Muscle layer of colon (tissue), 2 donors: ENCODE measurements around the gene DHFR.
A peak's percentile ranks its signal among the peaks of the same experiment; 100 is the strongest.

Source experiments
- H3K27ac ChIP-seq: one replicate; pipeline ENCODE4 v1.7.0; 2013; ENCODE audit warnings: low read depth, mild to moderate bottlenecking, low read length, moderate library complexity
- H3K27me3 ChIP-seq, 2 donors: one replicate each; pipeline ENCODE4 v1.7.0; 2013; ENCODE audit warnings: low read length in 2 of 2, mild to moderate bottlenecking in 2 of 2; ENCODE audit not compliant: insufficient read depth in 2 of 2, control insufficient read depth in 1 of 2
- H3K36me3 ChIP-seq: one replicate; pipeline ENCODE4 v1.7.0; 2013; ENCODE audit warnings: mild to moderate bottlenecking, low read length; ENCODE audit not compliant: insufficient read depth
- H3K4me1 ChIP-seq: one replicate; pipeline ENCODE4 v1.7.0; 2013; ENCODE audit warnings: mild to moderate bottlenecking, low read length; ENCODE audit not compliant: insufficient read depth
- H3K4me3 ChIP-seq, 2 donors: one replicate each; pipeline ENCODE4 v1.7.0; 2013; ENCODE audit warnings: low read length in 2 of 2, low read depth in 1 of 2, mild to moderate bottlenecking in 1 of 2, moderate library complexity in 1 of 2
- H3K9ac ChIP-seq: one replicate; pipeline ENCODE4 v1.7.0; 2013; ENCODE audit warnings: low read length
- H3K9me3 ChIP-seq: one replicate; pipeline ENCODE4 v1.7.0; 2013; ENCODE audit warnings: mild to moderate bottlenecking, low read length
- donor health status: abdominal sarcoma.
- donor health status: Adenocarcinoma of cecum.

Gene DHFR

DNA sequence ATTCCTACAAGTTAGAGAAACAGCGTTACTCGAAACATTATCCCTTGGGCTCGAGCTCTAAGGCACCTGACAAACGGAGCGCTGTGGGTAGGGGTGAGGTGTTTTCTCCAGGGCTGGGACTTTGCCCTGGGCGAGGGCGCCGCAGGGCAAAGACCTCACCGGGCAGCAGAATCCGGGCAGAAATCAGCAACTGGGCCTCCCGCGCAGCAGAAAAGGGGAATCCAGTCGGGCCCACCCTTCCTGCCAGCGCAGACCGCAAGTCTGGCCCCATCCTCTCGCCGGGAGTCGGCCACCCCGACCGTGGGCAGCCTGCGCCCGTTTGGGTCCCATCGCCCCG, 761 bp downstream of the DHFR start:
- no peaks in the 10 kb centered on the region for H3K9me3 ChIP-seq
- H3K4me3 ChIP-seq, result peak overlapping the region; percentile 25 to 60
- no peak overlapping the region for H3K9ac ChIP-seq
- no peak overlapping the region for H3K27ac ChIP-seq
- peaks cover 19% of the 10 kb centered on the region for H3K4me1 ChIP-seq
- H3K36me3 ChIP-seq, result peaks cover under 1% of the 10 kb centered on the region
- no peaks in the 10 kb centered on the region for H3K27me3 ChIP-seq

DNA sequence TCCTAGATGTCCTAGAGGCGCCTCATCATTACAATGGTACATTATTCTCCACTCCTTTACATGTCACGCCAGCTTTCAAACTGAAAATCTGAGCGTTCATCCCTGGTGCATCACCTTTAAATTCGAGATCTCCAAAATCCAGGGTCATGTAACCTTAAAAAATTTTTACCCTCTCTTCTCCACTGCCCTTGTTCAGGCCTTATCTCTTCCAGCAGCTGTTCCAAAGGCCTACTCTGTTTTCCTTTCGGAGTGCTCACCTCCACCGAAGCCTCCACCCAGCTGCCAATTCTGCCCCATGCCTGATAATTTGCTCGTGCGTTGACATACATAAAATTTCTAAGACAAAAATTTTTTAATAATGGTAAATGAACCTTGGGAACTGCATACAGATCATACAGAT, 1.3 kb downstream of the DHFR start:
- Histone ChIP-seq H3K4me1 (peaks cover 19% of the 10 kb centered on the region), H3K4me3 (peak overlapping the region in 1 of 2 donors; percentile 60), H3K9ac (no peak overlapping the region), H3K27me3 (no peaks in the 10 kb centered on the region), H3K9me3 (no peaks in the 10 kb centered on the region), H3K36me3 (no peaks in the 10 kb centered on the region), H3K27ac (no peak overlapping the region)

DNA sequence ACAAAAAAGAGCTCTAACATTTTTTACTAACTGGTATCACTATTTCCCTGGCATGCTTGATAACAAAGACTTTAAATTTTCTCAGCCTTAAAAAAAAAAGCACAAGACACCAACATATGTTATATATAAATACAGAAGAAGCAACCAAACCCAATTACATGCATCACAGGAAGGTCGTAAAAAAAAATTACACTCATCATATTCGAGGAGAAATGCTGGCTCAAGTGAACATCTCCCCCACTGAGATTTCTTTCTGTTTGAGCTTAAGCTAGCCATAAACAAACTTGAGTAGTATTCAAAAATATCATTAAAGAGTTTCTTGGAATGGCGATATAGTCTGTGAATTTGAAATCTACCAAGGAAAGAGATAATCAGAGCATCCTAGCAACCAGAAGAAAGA, 7.9 kb downstream of the DHFR start:
- Histone ChIP-seq H3K36me3 (no peaks in the 10 kb centered on the region), H3K9ac (no peak overlapping the region), H3K4me1 (no peaks in the 10 kb centered on the region), H3K27me3 (no peaks in the 10 kb centered on the region), H3K4me3 (no peak overlapping the region), H3K27ac (no peak overlapping the region), H3K9me3 (no peaks in the 10 kb centered on the region)

DNA sequence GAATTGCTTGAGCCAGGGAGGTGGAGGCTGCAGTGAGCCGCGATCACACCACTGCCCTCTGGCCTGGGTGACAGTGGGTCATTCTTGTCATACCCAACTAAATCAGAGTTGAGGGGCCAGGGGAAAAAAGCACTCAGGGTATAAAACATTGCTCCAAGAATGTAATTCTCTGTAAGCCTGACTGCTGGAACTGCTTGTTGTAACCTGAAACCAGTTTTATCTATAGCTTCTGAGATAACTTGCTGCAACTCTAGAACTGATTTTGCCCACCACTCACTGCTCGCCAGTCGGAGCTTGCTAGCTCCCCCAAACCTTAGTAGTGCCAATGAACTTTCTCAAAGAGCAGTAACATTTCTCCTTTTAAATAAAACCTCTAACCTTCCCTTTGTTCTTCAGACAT, 9.9 kb downstream of the DHFR start:
- Histone ChIP-seq H3K9ac (no peak overlapping the region), H3K27ac (no peak overlapping the region), H3K36me3 (peaks cover 7% of the 10 kb centered on the region), H3K4me3 (no peak overlapping the region), H3K9me3 (no peaks in the 10 kb centered on the region), H3K27me3 (no peaks in the 10 kb centered on the region), H3K4me1 (no peaks in the 10 kb centered on the region)

DNA sequence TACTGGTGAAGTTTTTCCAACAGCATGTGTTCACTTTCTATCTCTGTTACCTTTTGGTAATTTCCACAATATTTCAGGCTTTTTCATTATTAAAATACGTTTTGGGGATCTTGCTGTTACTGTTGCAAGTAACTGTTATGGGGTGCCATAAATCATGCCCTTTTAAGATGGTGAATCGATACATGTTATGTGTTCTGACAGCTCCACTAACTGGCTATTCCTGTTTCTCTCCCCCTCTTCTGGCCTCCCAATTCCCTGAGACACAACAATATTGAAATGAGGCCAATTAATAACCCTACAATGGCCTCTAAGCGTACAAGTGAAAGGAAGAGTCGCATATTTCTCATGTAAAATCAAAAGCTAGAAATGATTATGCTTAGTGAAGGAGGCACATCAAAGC, 13.4 kb downstream of the DHFR start:
- Histone ChIP-seq H3K27me3 (no peaks in the 10 kb centered on the region), H3K4me3 (no peak overlapping the region), H3K27ac (no peak overlapping the region), H3K36me3 (peaks cover 7% of the 10 kb centered on the region), H3K9ac (no peak overlapping the region), H3K9me3 (no peaks in the 10 kb centered on the region), H3K4me1 (no peaks in the 10 kb centered on the region)

DNA sequence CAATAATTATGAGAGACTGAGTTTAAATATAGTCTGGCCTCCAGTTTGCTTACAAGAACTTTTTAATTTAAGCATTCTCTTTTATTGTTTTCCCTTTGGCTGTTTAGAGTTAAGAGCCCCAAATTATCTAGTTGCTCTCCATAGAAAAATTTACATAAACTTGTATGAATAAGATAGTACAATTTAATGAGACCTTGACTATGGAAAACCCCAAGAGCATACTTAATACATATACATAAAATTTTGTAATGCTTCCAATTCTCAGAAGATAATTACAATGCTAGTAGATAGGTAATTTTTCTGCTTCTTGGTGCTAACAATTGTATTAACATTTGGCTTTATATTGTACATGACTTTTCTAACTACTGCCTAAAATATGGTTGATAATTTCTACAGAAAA, 20.6 kb downstream of the DHFR start:
- Histone ChIP-seq H3K4me1 (no peaks in the 10 kb centered on the region), H3K4me3 (no peak overlapping the region), H3K27me3 (no peaks in the 10 kb centered on the region), H3K9ac (no peak overlapping the region), H3K9me3 (no peaks in the 10 kb centered on the region), H3K27ac (no peak overlapping the region), H3K36me3 (no peaks in the 10 kb centered on the region)

DNA sequence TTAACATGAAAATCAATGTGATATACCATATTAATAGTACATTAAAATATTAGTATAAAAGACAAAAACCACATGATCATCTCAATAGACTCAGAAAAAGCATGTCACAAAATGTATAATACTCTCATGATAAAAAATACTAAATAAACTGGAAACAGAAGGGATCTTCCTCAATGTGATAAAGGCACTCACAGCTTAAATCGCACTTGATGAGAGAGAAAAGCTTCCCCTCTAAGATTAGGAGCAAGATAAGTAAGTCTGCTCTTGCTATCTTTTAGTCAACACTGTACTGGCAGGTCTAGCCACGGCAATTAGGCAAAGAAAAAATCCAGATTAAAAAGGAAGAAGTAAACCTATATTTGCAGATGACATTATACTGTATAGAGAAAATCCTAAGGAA, 22.1 kb downstream of the DHFR start:
- no peaks in the 10 kb centered on the region for H3K36me3 ChIP-seq

DNA sequence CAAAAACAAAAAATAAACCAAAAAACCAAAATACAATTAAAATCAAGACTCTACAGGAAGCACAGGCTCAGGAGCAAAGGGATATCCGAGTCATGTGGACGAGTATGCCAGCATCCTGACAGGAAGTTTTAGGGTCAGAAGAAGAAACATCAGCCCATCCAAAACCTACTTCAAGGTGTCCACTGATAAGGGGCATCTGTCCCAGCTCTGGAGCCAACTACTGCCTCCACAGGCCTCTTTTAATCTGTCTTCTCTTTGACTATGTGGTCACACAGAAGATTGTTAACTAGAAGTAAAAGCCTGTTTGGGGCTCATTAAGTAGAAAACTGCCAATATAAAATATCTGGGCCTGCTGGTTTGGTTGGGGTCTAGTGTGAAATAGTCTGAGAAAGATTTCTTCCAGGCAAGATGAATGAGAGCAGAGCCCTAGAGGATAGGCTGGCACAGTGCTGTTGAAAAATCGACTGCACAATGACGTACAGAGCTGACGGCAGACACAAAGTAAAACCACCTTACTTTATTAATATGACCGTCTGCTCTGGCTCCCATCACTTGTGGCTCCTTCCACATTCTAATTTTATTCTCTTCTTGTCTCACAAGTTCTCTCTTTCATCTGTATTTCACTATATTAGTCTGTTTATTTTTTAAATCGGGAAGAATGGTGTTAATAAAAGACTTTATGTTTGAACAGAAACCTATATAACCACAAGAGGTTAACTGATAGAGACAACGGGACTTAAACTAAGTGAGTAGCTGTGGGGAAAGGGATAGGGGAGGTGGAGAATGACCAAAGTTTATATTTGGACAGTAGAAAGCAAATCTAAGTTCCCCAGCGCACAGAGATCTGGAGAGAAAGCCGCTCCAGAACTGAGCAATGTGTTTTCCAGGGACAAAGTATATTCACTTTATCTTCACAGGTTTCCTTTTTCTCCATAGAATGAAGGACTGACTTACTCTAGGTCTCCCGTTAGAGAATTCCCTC, 23.2 kb downstream of the DHFR start:
- H3K9ac ChIP-seq, result no peak overlapping the region
- no peaks in the 10 kb centered on the region for H3K27me3 ChIP-seq
- H3K27ac ChIP-seq, result no peak overlapping the region
- no peaks in the 10 kb centered on the region for H3K36me3 ChIP-seq
- H3K9me3 ChIP-seq, result no peaks in the 10 kb centered on the region
- H3K4me3 ChIP-seq, result no peak overlapping the region
- H3K4me1 ChIP-seq, result no peaks in the 10 kb centered on the region

More for the DNA sequence above, 22.1 kb downstream of the DHFR start:
- Histone ChIP-seq H3K27ac (no peak overlapping the region), H3K4me1 (no peaks in the 10 kb centered on the region), H3K27me3 (no peaks in the 10 kb centered on the region), H3K9ac (no peak overlapping the region), H3K4me3 (no peak overlapping the region), H3K9me3 (no peaks in the 10 kb centered on the region)

DNA sequence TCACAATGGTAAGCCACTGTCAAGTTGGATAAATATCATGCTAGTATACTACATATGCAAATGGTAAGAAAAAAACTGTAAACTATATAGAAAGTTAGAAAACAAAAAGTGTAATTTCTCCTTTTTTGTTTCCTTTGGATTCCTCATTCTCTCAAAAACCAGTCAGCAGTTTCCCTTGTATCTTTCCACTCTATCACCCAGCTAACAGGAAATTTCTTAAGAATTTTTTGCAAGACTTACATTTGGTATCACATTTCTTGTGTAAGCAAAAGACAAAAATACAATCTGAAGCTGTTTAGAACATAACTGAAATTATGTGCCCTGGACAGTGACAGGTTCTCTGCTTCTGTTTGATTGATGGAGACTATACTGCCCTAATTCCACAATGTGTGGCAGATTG, 25.5 kb downstream of the DHFR start:
- Histone ChIP-seq H3K27me3 (no peaks in the 10 kb centered on the region), H3K4me3 (no peak overlapping the region), H3K27ac (no peak overlapping the region), H3K9me3 (no peaks in the 10 kb centered on the region), H3K36me3 (no peaks in the 10 kb centered on the region), H3K9ac (no peak overlapping the region), H3K4me1 (no peaks in the 10 kb centered on the region)

DNA sequence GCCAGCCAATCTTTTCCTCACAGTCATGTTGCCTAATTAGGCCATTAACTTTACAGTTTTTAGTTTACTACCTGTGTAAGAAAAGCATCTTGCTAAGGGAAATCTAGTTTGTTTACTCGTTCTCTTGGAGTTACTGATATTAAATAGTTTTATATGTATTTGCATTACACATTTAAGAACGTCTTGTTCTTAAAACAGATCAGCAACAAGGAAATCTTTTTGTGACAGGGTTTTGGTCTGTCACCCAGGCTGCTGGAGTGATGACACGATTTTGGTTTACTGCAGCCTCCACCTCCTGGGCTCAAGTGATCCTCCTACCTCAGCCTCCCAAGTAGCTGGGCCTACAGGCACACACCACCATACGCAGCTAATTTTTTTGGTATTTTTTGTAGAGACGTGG, 29.6 kb downstream of the DHFR start:
- no peak overlapping the region for H3K4me3 ChIP-seq
- no peak overlapping the region for H3K27ac ChIP-seq

DNA sequence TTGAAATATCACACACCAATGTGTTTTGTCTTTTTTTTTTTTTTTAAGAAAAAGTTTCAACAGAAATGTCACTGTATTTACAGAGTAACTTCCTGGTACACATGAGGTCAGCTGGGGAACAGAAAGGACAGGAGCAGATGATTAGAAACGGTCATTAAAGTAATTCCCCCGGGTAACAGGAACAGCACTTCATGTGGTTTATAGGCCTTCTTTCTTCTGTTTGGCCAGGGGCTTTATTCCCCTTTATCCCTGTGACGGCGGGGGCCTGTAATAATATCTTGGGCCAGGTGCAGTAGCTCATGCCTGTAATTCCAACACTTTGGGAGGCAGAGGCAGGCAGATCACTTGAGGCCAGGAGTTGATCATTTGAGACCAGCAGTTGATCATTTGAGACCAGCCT, 30.8 kb downstream of the DHFR start:
- Histone ChIP-seq H3K9ac (no peak overlapping the region), H3K9me3 (no peaks in the 10 kb centered on the region), H3K27me3 (no peaks in the 10 kb centered on the region), H3K4me1 (no peaks in the 10 kb centered on the region), H3K36me3 (no peaks in the 10 kb centered on the region), H3K27ac (no peak overlapping the region), H3K4me3 (no peak overlapping the region)

More for the DNA sequence above, 29.6 kb downstream of the DHFR start:
- no peaks in the 10 kb centered on the region for H3K9me3 ChIP-seq
- H3K4me1 ChIP-seq, result no peaks in the 10 kb centered on the region
- no peak overlapping the region for H3K9ac ChIP-seq
- no peaks in the 10 kb centered on the region for H3K27me3 ChIP-seq
- H3K36me3 ChIP-seq, result no peaks in the 10 kb centered on the region

DNA sequence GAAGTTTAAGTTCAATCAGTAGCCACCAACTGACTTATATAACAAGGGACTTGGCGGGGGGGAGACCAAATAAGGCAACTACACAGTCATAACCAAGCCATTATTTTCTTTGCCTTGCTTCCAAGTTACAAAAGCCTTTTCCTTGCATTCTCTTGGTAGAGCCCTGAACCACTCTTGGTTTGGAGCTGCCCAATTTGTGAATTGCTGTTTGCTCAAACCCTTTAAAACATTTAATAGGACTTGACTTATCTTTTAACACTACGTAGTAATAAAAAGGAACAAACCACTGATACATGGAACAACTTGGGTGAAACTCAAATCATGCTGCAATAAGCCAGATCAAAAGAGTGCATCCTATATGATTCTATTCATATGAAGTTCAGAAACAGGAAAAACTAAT, 32.0 kb downstream of the DHFR start:
- H3K4me1 ChIP-seq, result no peaks in the 10 kb centered on the region
- no peak overlapping the region for H3K27ac ChIP-seq
- no peak overlapping the region for H3K9ac ChIP-seq
- no peak overlapping the region for H3K4me3 ChIP-seq
- H3K27me3 ChIP-seq, result no peaks in the 10 kb centered on the region
- no peaks in the 10 kb centered on the region for H3K36me3 ChIP-seq
- no peaks in the 10 kb centered on the region for H3K9me3 ChIP-seq
